ENCODE results near the gene SENP8.

Gene SENP8

DNA sequence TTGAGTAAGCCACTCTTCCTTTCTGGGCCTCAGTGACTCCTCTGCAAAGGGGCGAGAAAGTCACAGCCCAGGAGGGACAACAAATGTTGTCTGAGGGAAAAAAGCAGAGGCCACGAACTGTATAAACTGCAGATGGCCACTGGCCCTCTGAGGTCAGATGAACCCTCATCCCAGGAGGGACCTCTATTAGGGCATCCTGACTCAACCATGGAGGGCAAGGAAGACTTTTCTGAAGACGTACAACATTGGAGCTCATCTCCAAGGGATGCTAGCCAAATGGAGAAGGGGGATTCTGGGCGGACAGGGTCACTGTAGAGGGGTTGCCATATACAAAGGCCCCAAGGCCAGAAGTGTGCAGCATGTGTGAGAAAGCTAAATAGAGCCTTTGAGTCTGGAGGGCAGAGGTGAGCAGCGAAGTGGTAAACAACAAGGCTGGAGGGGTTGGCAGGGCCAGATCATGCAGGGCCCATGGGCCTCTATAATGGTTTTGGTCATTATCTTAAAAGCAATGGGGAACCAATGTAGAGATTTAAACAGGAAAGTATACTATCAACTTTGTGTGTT, 62.6 kb downstream of the SENP8 start:
- FAIRE-seq (no peak), DNase-seq (ENCODE audit: insufficient read length) (no peak)
- no peak for TF ChIP-seq TAF1 (IDR thresholded peaks at IDR 0.05; ENCODE audit: borderline replicate concordance, low read depth, low read length)
- no peak for TF ChIP-seq POLR2A (IDR thresholded peaks at IDR 0.05; ENCODE audit: low read depth, low read length)
- no peak for TF ChIP-seq POLR2AphosphoS5 (IDR thresholded peaks at IDR 0.05; ENCODE audit: low read depth, low read length)

DNA sequence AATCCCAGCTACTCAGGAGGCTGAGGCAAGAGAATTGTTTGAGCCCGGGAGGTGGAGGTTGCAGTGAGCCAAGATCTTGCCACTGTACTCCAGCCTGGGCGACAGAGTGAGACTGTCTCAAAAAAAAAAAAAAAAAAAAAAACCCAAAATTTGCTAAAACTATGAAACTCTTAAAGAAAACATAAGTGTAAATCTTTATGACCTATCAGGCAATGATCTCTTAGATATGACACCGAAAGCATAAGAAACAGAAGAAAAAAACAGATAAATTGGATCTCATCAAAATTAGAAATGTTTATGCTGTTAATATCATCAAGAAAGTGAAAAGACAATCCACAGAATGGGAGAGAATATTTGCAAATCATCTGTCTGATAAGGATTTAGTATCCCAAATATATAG, 64.0 kb downstream of the SENP8 start:
- DNase-seq (ENCODE audit: insufficient read length) (no peak), FAIRE-seq (no peak)
- no peak for TF ChIP-seq POLR2AphosphoS5 (IDR thresholded peaks at IDR 0.05; ENCODE audit: low read depth, low read length)
- TF ChIP-seq TAF1 (IDR thresholded peaks at IDR 0.05; ENCODE audit: borderline replicate concordance, low read depth, low read length) = no peak
- TF ChIP-seq POLR2A (IDR thresholded peaks at IDR 0.05; ENCODE audit: low read depth, low read length) = no peak

DNA sequence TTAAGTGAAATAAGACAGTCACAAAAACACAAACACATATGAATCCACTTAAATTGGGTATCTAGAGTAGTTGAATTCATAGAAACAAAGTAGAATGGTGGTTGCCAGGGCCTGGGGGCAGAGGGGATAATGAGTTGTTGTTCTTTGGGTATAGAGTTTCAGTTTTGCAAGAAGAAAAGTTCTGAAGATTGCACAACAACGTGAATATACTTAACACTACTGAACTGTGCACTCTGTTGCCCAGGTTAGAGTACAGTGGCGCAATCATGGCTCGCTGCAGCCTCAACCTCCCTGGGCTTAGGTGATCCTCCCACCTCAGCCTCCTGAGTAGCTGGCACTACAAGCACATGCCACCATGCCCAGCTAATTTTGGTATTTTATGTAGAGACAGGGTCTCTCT, 64.5 kb downstream of the SENP8 start:
- DNase-seq (ENCODE audit: insufficient read length) (no peak), FAIRE-seq (no peak)
- TF ChIP-seq TAF1 (IDR thresholded peaks at IDR 0.05; ENCODE audit: borderline replicate concordance, low read depth, low read length) = no peak
- TF ChIP-seq POLR2A (IDR thresholded peaks at IDR 0.05; ENCODE audit: low read depth, low read length) = no peak
- no peak for TF ChIP-seq POLR2AphosphoS5 (IDR thresholded peaks at IDR 0.05; ENCODE audit: low read depth, low read length)

DNA sequence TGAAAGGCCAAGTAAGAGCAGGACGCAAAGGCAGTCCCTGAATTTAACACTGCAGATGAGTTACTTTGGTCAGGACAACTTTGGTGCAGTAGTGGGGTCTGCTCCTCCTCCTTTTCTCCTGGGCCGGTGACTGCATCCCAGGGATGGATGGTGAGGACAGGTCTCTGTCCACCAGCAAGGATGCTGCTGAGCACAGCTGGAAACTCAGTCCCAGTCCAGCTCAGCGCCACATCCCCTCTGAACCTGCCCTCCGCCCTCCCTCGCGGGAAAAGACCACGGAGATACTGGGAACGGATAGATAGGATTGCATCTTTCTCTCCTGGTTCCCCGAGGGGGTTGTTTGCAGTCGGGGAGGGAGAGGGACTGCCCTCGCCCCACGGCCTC, 65.6 kb downstream of the SENP8 start:
- FAIRE-seq (no peak), DNase-seq (ENCODE audit: insufficient read length) (no peak)
- TF ChIP-seq POLR2AphosphoS5 (IDR thresholded peaks at IDR 0.05; ENCODE audit: low read depth, low read length) (no peak), TAF1 (IDR thresholded peaks at IDR 0.05; ENCODE audit: borderline replicate concordance, low read depth, low read length) (no peak), POLR2A (IDR thresholded peaks at IDR 0.05; ENCODE audit: low read depth, low read length) (no peak)

DNA sequence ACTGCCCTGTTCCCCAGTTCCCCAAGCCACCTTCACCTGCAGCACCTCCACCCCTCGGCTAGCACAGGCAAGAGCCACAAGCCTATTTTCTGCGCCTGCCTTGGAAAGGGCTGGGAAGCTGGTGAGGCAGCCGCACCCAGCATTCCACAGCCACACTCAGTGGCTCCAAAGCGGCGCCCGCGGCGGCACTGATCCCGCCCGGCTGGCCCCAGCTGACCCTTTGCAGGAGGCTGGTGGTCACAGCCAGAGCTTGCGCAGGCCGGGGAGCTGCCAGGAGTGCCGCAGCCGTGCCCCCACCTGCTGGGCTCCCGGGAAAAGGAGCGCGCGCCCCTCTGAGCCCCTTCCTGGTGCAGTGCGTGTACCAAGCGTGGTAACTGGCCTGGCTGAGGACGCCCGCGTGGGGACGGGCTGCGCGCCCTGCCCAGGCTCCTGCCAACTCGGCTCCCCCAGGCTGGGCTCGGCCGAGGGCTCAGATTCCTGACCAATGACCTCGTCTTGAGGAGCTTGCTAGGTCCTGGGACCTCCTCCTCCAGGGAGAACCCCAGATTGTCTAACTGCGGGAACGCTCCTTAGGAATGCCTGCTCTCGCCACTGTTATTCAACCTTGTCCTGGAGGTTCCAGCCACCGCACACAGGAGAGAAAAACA, 66.1 kb downstream of the SENP8 start:
- no peak for TF ChIP-seq POLR2AphosphoS5 (IDR thresholded peaks at IDR 0.05; ENCODE audit: low read depth, low read length)
- TF ChIP-seq TAF1 (IDR thresholded peaks at IDR 0.05; ENCODE audit: borderline replicate concordance, low read depth, low read length) = no peak
- TF ChIP-seq POLR2A (IDR thresholded peaks at IDR 0.05; ENCODE audit: low read depth, low read length) = no peak
- no peak for DNase-seq (ENCODE audit: insufficient read length)
- no peak for FAIRE-seq

DNA sequence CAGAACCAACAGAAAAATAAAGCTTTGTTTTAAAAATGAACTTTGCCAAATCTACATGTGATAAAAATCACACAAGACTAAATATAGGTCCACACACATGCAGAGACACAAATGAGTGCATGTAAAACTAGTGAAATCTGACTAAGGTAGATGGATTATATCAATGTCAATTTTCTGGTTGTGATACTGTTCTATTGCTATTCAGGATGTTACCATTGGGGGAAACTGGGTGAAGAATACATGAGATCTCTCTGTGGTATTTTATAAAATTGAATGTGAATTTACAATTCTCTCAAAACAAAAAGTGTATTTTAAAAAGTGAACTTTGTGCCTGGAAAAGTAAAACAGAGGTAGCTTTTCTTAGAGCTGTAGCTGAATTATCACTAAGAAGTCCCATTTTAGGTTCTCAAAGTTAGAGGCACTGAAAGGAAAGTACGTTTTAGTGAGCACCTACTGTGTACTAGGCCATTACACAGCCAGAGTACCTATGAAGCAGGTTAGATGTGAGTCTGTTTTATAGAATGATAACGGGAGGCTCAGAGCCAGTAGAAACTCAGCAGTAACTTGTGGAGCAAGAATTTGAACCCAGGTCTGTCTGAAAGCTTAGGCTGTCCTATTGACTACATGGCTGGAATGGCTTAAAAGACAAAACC, 71.2 kb downstream of the SENP8 start:
- no peak for TF ChIP-seq POLR2A (IDR thresholded peaks at IDR 0.05; ENCODE audit: low read depth, low read length)
- no peak for TF ChIP-seq TAF1 (IDR thresholded peaks at IDR 0.05; ENCODE audit: borderline replicate concordance, low read depth, low read length)
- TF ChIP-seq POLR2AphosphoS5 (IDR thresholded peaks at IDR 0.05; ENCODE audit: low read depth, low read length) = no peak
- no peak for FAIRE-seq
- no peak for DNase-seq (ENCODE audit: insufficient read length)

DNA sequence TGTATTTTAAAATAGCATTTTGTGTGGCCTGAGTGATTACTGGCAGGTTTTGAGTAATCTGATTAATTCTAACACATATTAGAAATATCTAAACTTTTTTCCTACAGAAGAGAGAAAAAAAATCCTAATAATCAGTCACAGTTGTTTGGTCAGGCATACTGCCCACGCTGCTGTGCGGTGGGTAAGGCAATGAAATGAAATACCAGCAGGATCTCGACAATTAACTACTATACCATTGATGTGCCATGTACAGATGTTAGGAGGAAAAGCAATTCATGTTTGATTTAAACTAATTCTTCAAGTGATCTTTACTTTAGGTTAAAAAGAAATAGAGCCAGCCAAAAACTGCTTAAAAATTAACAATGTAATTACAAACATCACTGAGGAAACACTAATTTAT, 74.2 kb downstream of the SENP8 start:
- DNase-seq (ENCODE audit: insufficient read length) (no peak), FAIRE-seq (no peak)
- TF ChIP-seq POLR2AphosphoS5 (IDR thresholded peaks at IDR 0.05; ENCODE audit: low read depth, low read length) = no peak
- no peak for TF ChIP-seq POLR2A (IDR thresholded peaks at IDR 0.05; ENCODE audit: low read depth, low read length)
- no peak for TF ChIP-seq TAF1 (IDR thresholded peaks at IDR 0.05; ENCODE audit: borderline replicate concordance, low read depth, low read length)
